Bronchial epithelial cell (primary cell): ENCODE results near the gene SLC16A8. TPM values are rescaled to one million over a fixed set of nuclear protein-coding genes. Genes with fewer than 3 reads are reported as not detected.

Experiments used
- DNase-seq: peaks from one replicate; pipeline ENCODE4 v3.0.0-alpha.2; 2010; ENCODE audit warnings: low read depth
- FAIRE-seq: peaks from 2 replicates; lab custom pipeline; 2011; peaks lifted over from hg19 to GRCh38; lab: Jason Lieb, UNC
- H3K27me3 ChIP-seq: 2 replicates; pipeline ENCODE4 v1.5.1; 2011; ENCODE audit warnings: low read length; ENCODE audit not compliant: control insufficient read depth, insufficient read depth
- H3K36me3 ChIP-seq: 2 replicates; pipeline ENCODE4 v1.5.1; 2011; ENCODE audit warnings: low read length; ENCODE audit not compliant: control insufficient read depth, insufficient read depth
- H3K4me3 ChIP-seq: 2 replicates; pipeline ENCODE4 v1.5.1; 2011; ENCODE audit warnings: mild to moderate bottlenecking, low read depth, low read length, control low read depth
- CTCF ChIP-seq: IDR thresholded peaks from 2 replicates; pipeline ENCODE4 v1.5.1; 2011; ENCODE audit warnings: mild to moderate bottlenecking, moderate library complexity, low read length, control low read depth, inconsistent platforms; ENCODE audit not compliant: insufficient read depth, severe bottlenecking
- total RNA-seq: library from RNA; depleted of rRNA; stranded (reverse); fragments of >200 nt; gene quantifications from 2 replicates; pipeline ENCODE4 v1.2.1, GENCODE V29; 2014

SLC16A8 gene
- total RNA-seq, 1 donor from 2014 or later = 0.26 TPM

GRCh38 chr22:38115423-38116205, 31.6 kb upstream of the SLC16A8 start:
- Histone ChIP-seq H3K27me3 (no peaks in the 10 kb centered on the region), H3K4me3 (no peak overlapping the region), H3K36me3 (peaks cover 4% of the 10 kb centered on the region)
- peak; percentile 23 for FAIRE-seq
- no peak for TF ChIP-seq CTCF
- no peak for DNase-seq

DNA sequence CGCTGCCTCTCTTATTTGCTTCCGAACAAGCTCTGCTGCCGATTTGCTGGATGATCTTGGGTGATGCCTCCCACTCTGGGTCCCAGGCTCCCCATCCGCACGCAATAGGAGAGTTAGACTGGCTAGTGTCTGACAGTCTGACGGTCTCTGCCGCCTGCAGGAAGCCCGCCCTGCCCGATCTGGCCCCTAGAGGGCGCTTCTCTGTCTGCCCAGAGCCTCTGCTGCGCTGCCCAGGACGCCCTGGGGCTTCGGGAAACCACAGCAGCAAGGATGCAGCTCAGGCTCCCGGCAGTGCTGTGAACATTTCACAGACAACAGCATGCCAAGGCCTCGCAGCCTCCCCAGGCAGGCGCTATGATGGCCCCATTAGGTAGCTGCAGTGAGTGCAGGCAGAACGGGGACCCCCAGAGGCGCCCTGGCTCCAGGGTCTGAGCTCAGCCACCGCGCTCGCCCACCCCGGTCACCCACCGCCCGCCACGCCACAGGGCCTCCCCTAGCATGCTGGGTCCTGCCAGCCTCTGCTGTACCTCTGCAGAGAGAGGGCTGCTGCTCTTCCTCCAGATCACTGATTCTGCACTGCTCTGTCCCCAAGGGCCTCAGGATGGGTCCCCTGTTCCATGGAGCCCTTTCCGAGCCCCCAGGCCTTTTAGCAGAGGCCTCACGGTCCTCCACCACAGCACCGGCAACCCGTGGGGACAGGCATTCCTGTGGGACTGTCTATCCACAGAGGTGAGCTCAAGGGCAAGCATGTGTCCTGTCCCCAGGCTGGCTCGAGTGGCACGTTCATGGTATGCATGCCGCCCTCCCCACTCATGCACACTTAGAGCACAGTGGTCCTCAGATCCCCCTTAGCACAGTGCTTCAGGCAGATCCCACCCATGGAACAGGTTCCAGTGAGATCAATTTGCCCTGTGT, 30.8 kb upstream of the SLC16A8 start:
- FAIRE-seq (no peak), DNase-seq (peak; percentile 55)
- Histone ChIP-seq H3K4me3 (no peak overlapping the region), H3K27me3 (no peaks in the 10 kb centered on the region), H3K36me3 (peaks cover 4% of the 10 kb centered on the region)
- peak; percentile 97 for TF ChIP-seq CTCF

DNA sequence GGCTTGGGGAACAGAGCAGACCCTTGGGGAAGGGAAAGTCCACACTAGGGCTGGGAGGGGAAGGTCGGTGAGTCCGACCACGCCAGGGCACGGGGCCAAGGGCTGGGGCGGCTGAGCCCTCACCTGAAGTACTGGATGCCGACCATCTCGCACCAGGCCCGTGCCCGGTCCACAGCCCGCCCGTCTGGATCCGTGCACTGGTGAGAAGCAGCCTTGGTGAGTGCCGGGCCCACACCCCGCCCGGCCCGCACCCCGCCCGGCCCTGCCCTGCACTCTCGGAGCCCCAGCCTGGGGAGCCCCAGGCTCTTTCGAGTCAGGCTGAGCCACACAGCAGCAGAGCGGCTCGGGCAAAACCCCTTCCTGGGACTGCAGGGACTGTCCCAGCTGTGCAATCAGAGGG, 28.4 kb upstream of the SLC16A8 start:
- H3K4me3 ChIP-seq = no peak overlapping the region
- TF ChIP-seq CTCF = no peak
- FAIRE-seq = no peak

DNA sequence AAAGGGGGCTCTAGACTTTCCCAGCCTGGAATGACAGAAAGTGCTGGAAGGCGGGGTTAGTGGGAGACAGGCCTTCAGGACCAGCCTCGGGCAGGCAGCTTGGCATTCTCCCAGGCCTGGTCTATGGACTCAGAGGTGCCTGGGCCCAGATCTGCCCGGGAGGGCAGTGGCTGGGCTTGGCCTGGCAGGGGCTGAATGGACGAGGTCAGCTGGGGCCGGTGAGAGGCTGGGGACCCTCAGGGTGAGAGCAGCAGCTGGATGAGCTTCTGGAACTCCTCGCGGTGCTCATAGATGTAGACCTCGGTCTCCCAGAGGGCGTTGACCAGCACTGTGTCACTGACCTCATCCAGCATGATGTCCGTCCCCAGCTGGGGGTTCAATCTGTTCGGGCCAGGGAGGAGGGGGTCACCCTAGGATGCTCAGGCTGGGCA, 28.0 kb upstream of the SLC16A8 start:
- FAIRE-seq (no peak), DNase-seq (no peak)
- no peak overlapping the region for H3K4me3 ChIP-seq
- H3K36me3 ChIP-seq = peaks cover 4% of the 10 kb centered on the region
- H3K27me3 ChIP-seq = no peaks in the 10 kb centered on the region
- TF ChIP-seq CTCF = no peak

More for the DNA sequence above, 28.4 kb upstream of the SLC16A8 start:
- no peak for DNase-seq
- Histone ChIP-seq H3K27me3 (no peaks in the 10 kb centered on the region), H3K36me3 (peaks cover 4% of the 10 kb centered on the region)

DNA sequence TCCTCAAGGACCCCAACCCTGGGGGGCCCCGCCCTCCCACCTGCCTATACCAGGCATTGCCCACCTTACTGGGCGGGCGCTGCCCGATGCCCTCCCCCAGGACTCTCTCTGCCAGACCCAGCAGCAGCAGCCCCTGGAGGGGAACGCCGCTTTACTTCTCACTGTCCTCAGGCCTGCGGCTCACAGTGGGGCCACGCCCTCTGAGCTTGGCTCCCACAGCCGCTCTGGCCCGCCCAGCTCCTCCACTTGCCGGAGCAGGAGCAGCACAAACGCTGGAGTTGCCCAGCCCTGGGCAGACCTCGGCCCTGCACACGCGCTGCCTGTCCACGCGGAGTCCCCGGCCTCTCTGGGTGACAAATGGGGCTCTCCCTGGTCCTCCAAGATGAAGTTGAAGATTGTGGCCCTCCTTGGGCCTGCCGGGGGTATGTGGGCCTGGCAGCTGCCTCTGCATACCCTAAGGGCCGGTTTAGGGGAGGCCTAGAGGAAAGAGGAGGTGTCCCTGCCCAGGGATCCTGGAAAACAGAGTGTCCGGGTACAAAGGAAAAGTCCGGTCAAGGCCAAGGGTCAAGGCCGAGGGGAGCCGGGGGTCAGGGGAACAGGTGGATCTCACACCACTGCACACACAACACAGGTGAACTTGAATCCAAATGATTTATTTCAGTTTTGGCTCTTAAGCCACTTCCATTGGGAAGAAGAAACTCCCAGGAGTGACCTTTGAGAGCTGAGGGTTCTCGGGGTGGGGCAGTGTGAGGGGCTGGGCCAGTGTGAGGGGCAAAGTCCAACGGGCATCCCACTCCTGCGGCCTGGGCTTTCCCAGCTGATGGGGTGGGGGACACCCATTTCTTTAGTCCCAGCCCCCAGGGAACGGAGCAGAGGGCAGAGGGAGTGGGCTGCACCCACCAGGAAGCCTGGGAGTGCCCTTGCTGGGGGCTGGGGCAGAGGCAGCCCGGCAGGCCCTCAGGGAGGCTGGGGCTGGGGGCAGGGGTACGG, 27.2 kb upstream of the SLC16A8 start:
- Histone ChIP-seq H3K36me3 (peaks cover 4% of the 10 kb centered on the region), H3K4me3 (no peak overlapping the region), H3K27me3 (no peaks in the 10 kb centered on the region)
- FAIRE-seq (no peak), DNase-seq (no peak)
- TF ChIP-seq CTCF = no peak
